ENCODE results near the gene UNC79.
"Not testable (repeated sequence)": the region's sequence is repeated elsewhere in the genome, so short reads cannot be mapped to it uniquely, and the experiment has no call there.

Gene UNC79

GRCh38 chr14:93430315-93431035, at the start of gene UNC79:
Gene UNC79, plus strand, starts transcription at chr14:93430939. Its CDS starts 91 bp downstream, at chr14:93431030.
- no peak for DNase-seq

- no peak for DNase-seq
Measured at GRCh38 chr14:93381644-93382043, 49.1 kb upstream of the UNC79 start.

- not testable (repeated sequence) for DNase-seq
Measured at GRCh38 chr14:93384256-93384655, 46.5 kb upstream of the UNC79 start.

- no peak for DNase-seq
Measured at GRCh38 chr14:93395231-93395630, 35.5 kb upstream of the UNC79 start.

GRCh38 chr14:93396456-93396855, 34.3 kb upstream of the UNC79 start:
- no peak for DNase-seq

- DNase-seq: no peak
Measured at GRCh38 chr14:93398491-93398890, 32.2 kb upstream of the UNC79 start.

- no peak for DNase-seq
Measured at GRCh38 chr14:93402951-93403350, 27.8 kb upstream of the UNC79 start.

GRCh38 chr14:93410021-93410420, 20.7 kb upstream of the UNC79 start:
- no peak for DNase-seq

GRCh38 chr14:93410893-93411292, 19.8 kb upstream of the UNC79 start:
- no peak for DNase-seq

GRCh38 chr14:93425136-93425535, 5.6 kb upstream of the UNC79 start:
- DNase-seq: not testable (repeated sequence)

- no peak for DNase-seq
Measured at GRCh38 chr14:93426750-93427149, 4.0 kb upstream of the UNC79 start.

- no peak for DNase-seq
Measured at GRCh38 chr14:93431036-93431670, 414 bp downstream of the UNC79 start.

- DNase-seq: no peak
Measured at GRCh38 chr14:93454224-93454623, 23.5 kb downstream of the UNC79 start.

- no peak for DNase-seq
Measured at GRCh38 chr14:93456356-93456755, 25.6 kb downstream of the UNC79 start.

GRCh38 chr14:93458234-93458633, 27.5 kb downstream of the UNC79 start:
- DNase-seq: no peak

- no peak for DNase-seq
Measured at GRCh38 chr14:93462479-93462878, 31.7 kb downstream of the UNC79 start.

- no peak for DNase-seq
Measured at GRCh38 chr14:93464271-93464670, 33.5 kb downstream of the UNC79 start.

- no peak for DNase-seq
Measured at GRCh38 chr14:93475471-93475870, 44.7 kb downstream of the UNC79 start.

- no peak for DNase-seq
Measured at GRCh38 chr14:93476305-93476704, 45.6 kb downstream of the UNC79 start.

- not testable (repeated sequence) for DNase-seq
Measured at GRCh38 chr14:93479074-93479473, 48.3 kb downstream of the UNC79 start.

- no peak for DNase-seq
Measured at GRCh38 chr14:93480867-93481266, 50.1 kb downstream of the UNC79 start.

- no peak for DNase-seq
Measured at GRCh38 chr14:93481758-93482157, 51.0 kb downstream of the UNC79 start.

GRCh38 chr14:93490001-93490400, 59.3 kb downstream of the UNC79 start:
- DNase-seq: no peak

- DNase-seq: no peak
Measured at GRCh38 chr14:93493054-93493453, 62.3 kb downstream of the UNC79 start.

GRCh38 chr14:93493622-93494021, 62.9 kb downstream of the UNC79 start:
- DNase-seq: not testable (repeated sequence)
